Liver (tissue), 9 donors: Measurements from ENCODE around the gene MSL2. TPM values are rescaled to one million over a fixed set of nuclear protein-coding genes. Genes with fewer than 3 reads are reported as not detected.
"Not testable (repeated sequence)": the region's sequence is repeated elsewhere in the genome, so short reads cannot be mapped to it uniquely, and the experiment has no call there.

ENCODE experiments used
- DNase-seq: peaks from one replicate; pipeline ENCODE4 v3.0.0-alpha.2; 2017; ENCODE audit warnings: low spot score
- H3K27ac ChIP-seq, 2 donors: one replicate each; pipeline ENCODE4 v1.7.0; 2013; ENCODE audit warnings: inconsistent platforms in 2 of 2, low read length in 2 of 2, control low read depth in 1 of 2, low read depth in 1 of 2, mild to moderate bottlenecking in 1 of 2
- H3K27me3 ChIP-seq, 4 donors: one replicate each; pipeline versions ENCODE4 v1.6.1 to v1.7.0; 2013; ENCODE audit warnings: low read length in 3 of 4, inconsistent platforms in 1 of 4, mild to moderate bottlenecking in 1 of 4, moderate library complexity in 1 of 4; ENCODE audit not compliant: control insufficient read depth in 4 of 4, insufficient read depth in 4 of 4
- H3K36me3 ChIP-seq, 4 donors: one replicate each; pipeline versions ENCODE4 v1.6.1 to v1.7.0; 2013; ENCODE audit warnings: low read length in 3 of 4, mild to moderate bottlenecking in 3 of 4, low read depth in 1 of 4, moderate library complexity in 1 of 4; ENCODE audit not compliant: control insufficient read depth in 4 of 4, insufficient read depth in 3 of 4
- H3K4me1 ChIP-seq, 4 donors: one replicate each; pipeline versions ENCODE4 v1.6.1 to v1.7.0; 2013; ENCODE audit warnings: low read length in 3 of 4, mild to moderate bottlenecking in 3 of 4, moderate library complexity in 1 of 4; ENCODE audit not compliant: control insufficient read depth in 4 of 4, insufficient read depth in 4 of 4
- H3K4me3 ChIP-seq, 3 donors: one replicate each; pipeline versions ENCODE4 v1.6.1 to v1.7.0; 2013; ENCODE audit warnings: low read length in 3 of 3, control low read depth in 1 of 3, low read depth in 1 of 3, mild to moderate bottlenecking in 1 of 3
- H3K9ac ChIP-seq, 2 donors: one replicate each; pipeline ENCODE4 v1.7.0; 2013; ENCODE audit warnings: low read length in 2 of 2, mild to moderate bottlenecking in 2 of 2, moderate library complexity in 2 of 2, control low read depth in 1 of 2, low read depth in 1 of 2
- H3K9me3 ChIP-seq, 4 donors: one replicate each; pipeline versions ENCODE4 v1.6.1 to v1.7.0; 2013; ENCODE audit warnings: low read length in 3 of 4; ENCODE audit not compliant: control insufficient read depth in 4 of 4
- FOXA1 ChIP-seq: IDR thresholded peaks from 2 replicates; pipeline ENCODE4 v1.6.1; 2016; ENCODE audit warnings: antibody characterized with exemption
- FOXA2 ChIP-seq: IDR thresholded peaks from 2 replicates; pipeline ENCODE4 v1.6.1; 2016; ENCODE audit warnings: antibody characterized with exemption
- GABPA ChIP-seq, 2 donors: IDR thresholded peaks in 1 of 2; conservative IDR thresholded peaks in 1 of 2; 2 replicates each; pipeline ENCODE4 v1.6.1; 2016; ENCODE audit warnings: antibody characterized with exemption in 2 of 2, mild to moderate bottlenecking in 1 of 2, moderate library complexity in 1 of 2
- HNF4A ChIP-seq, 2 donors: conservative IDR thresholded peaks; 2 replicates each; pipeline ENCODE4 v1.6.1; 2016; ENCODE audit warnings: antibody characterized with exemption in 2 of 2, mild to moderate bottlenecking in 2 of 2
- HNF4G ChIP-seq: IDR thresholded peaks from 2 replicates; pipeline ENCODE4 v1.6.1; 2016; ENCODE audit warnings: antibody characterized with exemption
- JUND ChIP-seq, 2 donors: IDR thresholded peaks; 2 replicates each; pipeline ENCODE4 v1.6.1; 2016; ENCODE audit warnings: antibody characterized with exemption in 2 of 2
- NR2F2 ChIP-seq: IDR thresholded peaks from 2 replicates; pipeline ENCODE4 v1.6.1; 2016; ENCODE audit warnings: antibody characterized with exemption
- RAD21 ChIP-seq, 2 donors: IDR thresholded peaks; 2 replicates each; pipeline ENCODE4 v1.6.1; 2016; ENCODE audit warnings: antibody characterized with exemption in 2 of 2, mild to moderate bottlenecking in 2 of 2
- RXRA ChIP-seq, 2 donors: IDR thresholded peaks; 2 replicates each; pipeline ENCODE4 v1.6.1; 2017 to 2018; ENCODE audit warnings: antibody characterized with exemption in 2 of 2, mild to moderate bottlenecking in 1 of 2
- SP1 ChIP-seq: IDR thresholded peaks from 2 replicates; pipeline ENCODE4 v1.6.1; 2018; ENCODE audit warnings: antibody characterized with exemption, mild to moderate bottlenecking
- YY1 ChIP-seq: IDR thresholded peaks from 2 replicates; pipeline ENCODE4 v1.6.1; 2016; ENCODE audit warnings: antibody characterized with exemption, mild to moderate bottlenecking
- WGBS: extraction: QIAGEN DNeasy Blood & Tissue Kit; methylation state at CpG from one replicate; pipeline ENCODE4 v1.1.7; 2013; 5-methylcytosine and 5-hydroxymethylcytosine counted together
- polyA plus RNA-seq, 2 donors: library from polyadenylated mRNA; stranded (reverse) in 1 of 2; unstranded in 1 of 2; fragments of 200-250 nt in 1 of 2; fragments of >200 nt in 1 of 2; fragmentation: Nextera tagmentation in 1 of 2; extraction: Ambion mirVana in 1 of 2; gene quantifications; one replicate each; pipeline versions ENCODE4 v1.2.1 to v1.2.3, GENCODE V29; 2013 to 2015
- total RNA-seq, 2 donors: library from RNA; depleted of rRNA; stranded (reverse); fragments of >200 nt; gene quantifications; one replicate each; pipeline ENCODE4 v1.2.3, GENCODE V29; 2014
- TF ChIP-seq, protein P1 (sequence below): IDR thresholded peaks from 2 replicates; pipeline ENCODE4 v1.6.1; 2016; ENCODE audit warnings: antibody characterized with exemption
- TF ChIP-seq, protein P2 (sequence below): IDR thresholded peaks from 2 replicates; pipeline ENCODE4 v1.6.1; 2016; ENCODE audit warnings: antibody characterized with exemption
- TF ChIP-seq, protein P3 (sequence below): IDR thresholded peaks from 2 replicates; pipeline ENCODE4 v1.6.1; 2016; ENCODE audit warnings: antibody characterized with exemption, mild to moderate bottlenecking
- TF ChIP-seq, protein P4 (sequence below): IDR thresholded peaks from 2 replicates; pipeline ENCODE4 v1.6.1; 2016; ENCODE audit warnings: antibody characterized with exemption
- donor health status: healthy.
- donor health status: healthy.
- donor health status: healthy.
- donor health status: healthy.
- donor health status: healthy.

Gene MSL2
- total and polyA plus RNA-seq, 4 donors: 2.7 to 18.7 (median 9.1) TPM

DNA sequence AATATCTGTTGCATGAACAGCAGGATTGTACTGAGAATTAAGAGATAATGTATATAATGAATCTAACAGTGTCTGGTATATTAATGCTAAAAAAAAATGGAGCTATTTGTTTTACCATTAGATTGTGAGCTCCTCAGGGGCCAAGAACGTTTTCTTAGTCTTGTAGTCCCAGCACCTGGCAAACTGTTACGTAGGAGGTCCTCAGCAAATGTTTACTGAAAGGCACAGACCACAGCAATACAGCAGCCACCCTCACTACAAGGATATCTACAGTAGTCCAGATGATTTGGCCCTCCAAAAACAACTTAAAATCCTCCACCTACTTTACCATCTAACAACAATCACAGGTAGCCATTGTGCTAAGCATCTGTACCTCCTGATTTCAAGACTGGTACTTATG, 59.7 kb downstream of the MSL2 start (continued):
- no peak for TF ChIP-seq RXRA (IDR thresholded peaks at IDR 0.05)
- TF ChIP-seq, protein P1, sequence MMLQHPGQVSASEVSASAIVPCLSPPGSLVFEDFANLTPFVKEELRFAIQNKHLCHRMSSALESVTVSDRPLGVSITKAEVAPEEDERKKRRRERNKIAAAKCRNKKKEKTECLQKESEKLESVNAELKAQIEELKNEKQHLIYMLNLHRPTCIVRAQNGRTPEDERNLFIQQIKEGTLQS: no peak

DNA sequence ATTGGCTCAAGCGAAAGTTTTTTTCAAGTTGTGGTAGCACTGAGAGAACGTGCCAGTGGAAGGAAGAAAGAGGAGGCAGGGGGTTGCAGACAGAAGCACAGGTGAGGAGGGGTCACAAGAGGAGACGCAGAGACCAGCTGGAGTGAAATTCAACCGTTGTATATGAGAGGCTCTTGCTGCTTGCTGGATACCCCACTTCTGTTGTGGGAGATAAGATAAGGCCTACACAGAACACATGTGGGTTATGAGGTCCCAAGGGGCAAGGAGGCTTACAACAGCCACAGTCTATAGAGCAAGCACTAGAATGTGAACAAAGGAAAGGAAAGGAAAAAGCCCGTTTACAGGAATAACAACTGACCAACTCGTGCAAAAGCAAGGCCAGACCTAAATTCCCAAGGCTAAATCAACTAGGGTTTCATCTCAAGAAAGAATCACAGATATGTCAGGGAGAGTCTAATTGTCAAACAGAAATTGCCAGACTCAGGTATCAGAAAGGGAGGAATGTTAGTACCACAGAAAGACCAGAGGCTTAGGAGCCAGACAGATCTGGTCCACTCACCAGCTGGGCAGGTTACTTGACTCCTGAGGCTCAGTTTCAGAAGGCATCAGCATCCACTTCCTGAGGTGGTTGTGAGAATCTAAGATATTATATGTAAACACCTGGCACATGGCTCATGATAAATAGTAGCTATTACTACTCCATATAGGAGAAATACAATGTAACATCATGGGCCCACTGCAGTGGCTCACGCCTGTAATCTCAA, 60.9 kb downstream of the MSL2 start:
- DNase-seq: peak; percentile 42
- Histone ChIP-seq H3K4me1 (peaks cover 0 to 7% (median 4%) of the 10 kb centered on the region in 4 donors), H3K4me3 (no peak overlapping the region), H3K9ac (no peak overlapping the region), H3K27ac (no peak overlapping the region), H3K9me3 (no peaks in the 10 kb centered on the region), H3K27me3 (no peaks in the 10 kb centered on the region), H3K36me3 (no peaks in the 10 kb centered on the region)
- TF ChIP-seq FOXA1 (no peak), FOXA2 (no peak), JUND (IDR thresholded peaks at IDR 0.05) (no peak), GABPA (IDR thresholded peaks at IDR 0.05 in 1 of 2, conservative IDR thresholded peaks at IDR 0.05 in 1 of 2) (no peak), NR2F2 (no peak), RXRA (IDR thresholded peaks at IDR 0.05) (no peak)
- TF ChIP-seq, protein P1: no peak
- TF ChIP-seq, protein P2, sequence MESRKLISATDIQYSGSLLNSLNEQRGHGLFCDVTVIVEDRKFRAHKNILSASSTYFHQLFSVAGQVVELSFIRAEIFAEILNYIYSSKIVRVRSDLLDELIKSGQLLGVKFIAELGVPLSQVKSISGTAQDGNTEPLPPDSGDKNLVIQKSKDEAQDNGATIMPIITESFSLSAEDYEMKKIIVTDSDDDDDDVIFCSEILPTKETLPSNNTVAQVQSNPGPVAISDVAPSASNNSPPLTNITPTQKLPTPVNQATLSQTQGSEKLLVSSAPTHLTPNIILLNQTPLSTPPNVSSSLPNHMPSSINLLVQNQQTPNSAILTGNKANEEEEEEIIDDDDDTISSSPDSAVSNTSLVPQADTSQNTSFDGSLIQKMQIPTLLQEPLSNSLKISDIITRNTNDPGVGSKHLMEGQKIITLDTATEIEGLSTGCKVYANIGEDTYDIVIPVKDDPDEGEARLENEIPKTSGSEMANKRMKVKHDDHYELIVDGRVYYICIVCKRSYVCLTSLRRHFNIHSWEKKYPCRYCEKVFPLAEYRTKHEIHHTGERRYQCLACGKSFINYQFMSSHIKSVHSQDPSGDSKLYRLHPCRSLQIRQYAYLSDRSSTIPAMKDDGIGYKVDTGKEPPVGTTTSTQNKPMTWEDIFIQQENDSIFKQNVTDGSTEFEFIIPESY: no peak
- 82% methylated on average over 7 of the region's 7 CpGs for WGBS

DNA sequence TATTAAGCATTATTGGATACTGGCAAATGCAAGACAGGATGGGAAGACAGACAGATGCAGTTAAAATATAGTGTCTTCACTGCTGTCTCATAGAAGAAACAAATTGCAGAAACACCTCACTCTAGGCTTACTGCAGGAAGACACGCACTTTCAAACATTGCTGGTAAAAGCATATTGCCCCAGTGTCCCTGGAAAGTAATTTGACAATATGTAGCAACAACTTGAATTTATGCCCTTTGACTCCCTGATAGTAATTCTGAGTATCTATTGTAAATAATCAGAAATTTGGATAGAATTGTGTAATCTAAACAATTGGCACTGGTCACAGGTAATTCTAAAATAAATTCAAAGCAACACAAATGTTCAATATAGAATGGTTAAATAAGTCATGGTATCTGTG, 62.0 kb downstream of the MSL2 start:
- no peak overlapping the region for H3K9ac ChIP-seq
- H3K36me3 ChIP-seq: no peaks in the 10 kb centered on the region
- H3K4me1 ChIP-seq: peaks cover 0 to 7% (median 4%) of the 10 kb centered on the region in 4 donors
- TF ChIP-seq HNF4A (conservative IDR thresholded peaks at IDR 0.05) (peak; percentile 66 to 77), FOXA2 (no peak), HNF4G (no peak), SP1 (no peak), YY1 (peak; percentile 14), NR2F2 (no peak), JUND (IDR thresholded peaks at IDR 0.05) (no peak), RXRA (IDR thresholded peaks at IDR 0.05) (peak; percentile 27 to 29), RAD21 (IDR thresholded peaks at IDR 0.05) (peak in 1 of 2 donors; percentile 25)
- TF ChIP-seq, protein P3, sequence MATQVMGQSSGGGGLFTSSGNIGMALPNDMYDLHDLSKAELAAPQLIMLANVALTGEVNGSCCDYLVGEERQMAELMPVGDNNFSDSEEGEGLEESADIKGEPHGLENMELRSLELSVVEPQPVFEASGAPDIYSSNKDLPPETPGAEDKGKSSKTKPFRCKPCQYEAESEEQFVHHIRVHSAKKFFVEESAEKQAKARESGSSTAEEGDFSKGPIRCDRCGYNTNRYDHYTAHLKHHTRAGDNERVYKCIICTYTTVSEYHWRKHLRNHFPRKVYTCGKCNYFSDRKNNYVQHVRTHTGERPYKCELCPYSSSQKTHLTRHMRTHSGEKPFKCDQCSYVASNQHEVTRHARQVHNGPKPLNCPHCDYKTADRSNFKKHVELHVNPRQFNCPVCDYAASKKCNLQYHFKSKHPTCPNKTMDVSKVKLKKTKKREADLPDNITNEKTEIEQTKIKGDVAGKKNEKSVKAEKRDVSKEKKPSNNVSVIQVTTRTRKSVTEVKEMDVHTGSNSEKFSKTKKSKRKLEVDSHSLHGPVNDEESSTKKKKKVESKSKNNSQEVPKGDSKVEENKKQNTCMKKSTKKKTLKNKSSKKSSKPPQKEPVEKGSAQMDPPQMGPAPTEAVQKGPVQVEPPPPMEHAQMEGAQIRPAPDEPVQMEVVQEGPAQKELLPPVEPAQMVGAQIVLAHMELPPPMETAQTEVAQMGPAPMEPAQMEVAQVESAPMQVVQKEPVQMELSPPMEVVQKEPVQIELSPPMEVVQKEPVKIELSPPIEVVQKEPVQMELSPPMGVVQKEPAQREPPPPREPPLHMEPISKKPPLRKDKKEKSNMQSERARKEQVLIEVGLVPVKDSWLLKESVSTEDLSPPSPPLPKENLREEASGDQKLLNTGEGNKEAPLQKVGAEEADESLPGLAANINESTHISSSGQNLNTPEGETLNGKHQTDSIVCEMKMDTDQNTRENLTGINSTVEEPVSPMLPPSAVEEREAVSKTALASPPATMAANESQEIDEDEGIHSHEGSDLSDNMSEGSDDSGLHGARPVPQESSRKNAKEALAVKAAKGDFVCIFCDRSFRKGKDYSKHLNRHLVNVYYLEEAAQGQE: no peak
- TF ChIP-seq, protein P4, sequence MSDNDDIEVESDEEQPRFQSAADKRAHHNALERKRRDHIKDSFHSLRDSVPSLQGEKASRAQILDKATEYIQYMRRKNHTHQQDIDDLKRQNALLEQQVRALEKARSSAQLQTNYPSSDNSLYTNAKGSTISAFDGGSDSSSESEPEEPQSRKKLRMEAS: no peak
- no peaks in the 10 kb centered on the region for H3K27me3 ChIP-seq
- no peak for DNase-seq
- WGBS: 56% methylated on average over 1 of the region's 1 CpG
- no peaks in the 10 kb centered on the region for H3K9me3 ChIP-seq
- no peak overlapping the region for H3K4me3 ChIP-seq
- H3K27ac ChIP-seq: no peak overlapping the region

DNA sequence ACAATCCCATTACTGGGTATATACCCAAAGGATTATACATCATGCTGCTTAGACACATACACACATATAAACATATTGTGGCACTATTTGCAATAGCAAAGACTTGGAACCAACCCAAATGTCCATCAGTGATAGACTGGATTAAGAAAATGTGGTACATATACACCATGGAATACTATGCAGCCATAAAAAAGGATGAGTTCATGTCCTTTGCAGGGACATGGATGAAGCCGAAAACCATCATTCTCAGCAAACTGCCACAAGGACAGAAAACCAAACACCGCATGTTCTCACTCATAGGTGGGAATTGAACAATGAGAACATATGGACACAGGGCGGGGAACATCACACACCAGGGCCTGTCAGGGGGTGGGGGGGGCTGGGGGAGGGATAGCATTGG, 64.5 kb downstream of the MSL2 start:
- not testable (repeated sequence) for H3K27ac ChIP-seq, H3K9ac ChIP-seq, H3K4me1 ChIP-seq, H3K4me3 ChIP-seq, H3K36me3 ChIP-seq, DNase-seq, H3K27me3 ChIP-seq, H3K9me3 ChIP-seq
- 98% methylated on average over 3 of the region's 3 CpGs for WGBS
